IPS-18a (cell line): ENCODE measurements around the gene DNAJC3.
A peak's percentile ranks its signal among the peaks of the same experiment; 100 is the strongest.
"Not testable (repeated sequence)": the region's sequence is repeated elsewhere in the genome, so short reads cannot be mapped to it uniquely, and the experiment has no call there.

Experiments used
- H3K27ac ChIP-seq: one replicate; pipeline ENCODE4 v1.5.1; 2013; ENCODE audit warnings: low read length
- H3K27me3 ChIP-seq: one replicate; pipeline ENCODE4 v1.6.1; 2013; ENCODE audit warnings: mild to moderate bottlenecking, low read length; ENCODE audit not compliant: control insufficient read depth, insufficient read depth
- H3K36me3 ChIP-seq: one replicate; pipeline ENCODE4 v1.6.1; 2013; ENCODE audit warnings: low read depth, low read length; ENCODE audit not compliant: control insufficient read depth
- H3K4me1 ChIP-seq: one replicate; pipeline ENCODE4 v1.6.1; 2013; ENCODE audit warnings: low read depth, low read length; ENCODE audit not compliant: control insufficient read depth
- H3K4me3 ChIP-seq: one replicate; pipeline ENCODE4 v1.5.1; 2013; ENCODE audit warnings: low read length
- H3K9ac ChIP-seq: one replicate; pipeline ENCODE4 v1.6.1; 2013; ENCODE audit warnings: mild to moderate bottlenecking, low read length, moderate library complexity
- H3K9me3 ChIP-seq: one replicate; pipeline ENCODE4 v1.6.1; 2013; ENCODE audit warnings: low read depth, low read length; ENCODE audit not compliant: control insufficient read depth

Gene DNAJC3

GRCh38 chr13:95676105-95676761 is 706 bp upstream of the DNAJC3 start:
- H3K9me3 ChIP-seq, result no peaks in the 10 kb centered on the region
- peak overlapping the region; percentile 56 for H3K27ac ChIP-seq
- H3K4me1 ChIP-seq, result peaks cover 21% of the 10 kb centered on the region
- H3K4me3 ChIP-seq, result peak overlapping the region; percentile 97
- peaks cover 13% of the 10 kb centered on the region for H3K27me3 ChIP-seq
- H3K36me3 ChIP-seq, result no peaks in the 10 kb centered on the region
- H3K9ac ChIP-seq, result peak overlapping the region; percentile 79

GRCh38 chr13:95677564-95678266 is 776 bp downstream of the DNAJC3 start:
- no peaks in the 10 kb centered on the region for H3K9me3 ChIP-seq
- H3K4me3 ChIP-seq, result peak overlapping the region; percentile 97
- H3K9ac ChIP-seq, result peak overlapping the region; percentile 55
- peaks cover 21% of the 10 kb centered on the region for H3K4me1 ChIP-seq
- no peak overlapping the region for H3K27ac ChIP-seq
- peaks cover 13% of the 10 kb centered on the region for H3K27me3 ChIP-seq
- H3K36me3 ChIP-seq, result no peaks in the 10 kb centered on the region

GRCh38 chr13:95678967-95679366 is 2.0 kb downstream of the DNAJC3 start:
- peaks cover 21% of the 10 kb centered on the region for H3K4me1 ChIP-seq
- no peak overlapping the region for H3K27ac ChIP-seq
- H3K4me3 ChIP-seq, result no peak overlapping the region
- no peaks in the 10 kb centered on the region for H3K36me3 ChIP-seq
- H3K9ac ChIP-seq, result no peak overlapping the region
- H3K9me3 ChIP-seq, result no peaks in the 10 kb centered on the region
- peaks cover 13% of the 10 kb centered on the region for H3K27me3 ChIP-seq

GRCh38 chr13:95679722-95680121 is 2.8 kb downstream of the DNAJC3 start:
- Histone ChIP-seq H3K9me3 (no peaks in the 10 kb centered on the region), H3K4me1 (peaks cover 28% of the 10 kb centered on the region), H3K27ac (no peak overlapping the region), H3K27me3 (peaks cover 13% of the 10 kb centered on the region), H3K36me3 (no peaks in the 10 kb centered on the region), H3K4me3 (no peak overlapping the region), H3K9ac (no peak overlapping the region)

- no peaks in the 10 kb centered on the region for H3K9me3 ChIP-seq
These were observed 7.5 kb downstream of the DNAJC3 start for GRCh38 chr13:95684418-95684817.

GRCh38 chr13:95684960-95685359 is 8.0 kb downstream of the DNAJC3 start:
- not testable (repeated sequence) for H3K27me3 ChIP-seq, H3K9me3 ChIP-seq, H3K4me1 ChIP-seq, H3K4me3 ChIP-seq, H3K27ac ChIP-seq, H3K9ac ChIP-seq, H3K36me3 ChIP-seq

More at GRCh38 chr13:95684418-95684817, 7.5 kb downstream of the DNAJC3 start:
- Histone ChIP-seq H3K27me3 (no peaks in the 10 kb centered on the region), H3K36me3 (no peaks in the 10 kb centered on the region), H3K9ac (no peak overlapping the region), H3K27ac (no peak overlapping the region), H3K4me3 (no peak overlapping the region), H3K4me1 (peaks cover 6% of the 10 kb centered on the region)

- H3K9me3 ChIP-seq, result no peaks in the 10 kb centered on the region
- no peaks in the 10 kb centered on the region for H3K27me3 ChIP-seq
- no peak overlapping the region for H3K27ac ChIP-seq
- no peak overlapping the region for H3K4me3 ChIP-seq
- peaks cover 1% of the 10 kb centered on the region for H3K4me1 ChIP-seq
- no peaks in the 10 kb centered on the region for H3K36me3 ChIP-seq
- H3K9ac ChIP-seq, result no peak overlapping the region
These were observed 12.6 kb downstream of the DNAJC3 start for GRCh38 chr13:95689582-95689926.

- not testable (repeated sequence) for H3K4me3 ChIP-seq, H3K9ac ChIP-seq, H3K27me3 ChIP-seq, H3K4me1 ChIP-seq, H3K27ac ChIP-seq, H3K36me3 ChIP-seq, H3K9me3 ChIP-seq
These were observed 14.0 kb downstream of the DNAJC3 start for GRCh38 chr13:95690986-95691385.

GRCh38 chr13:95697052-95697680 is 20.2 kb downstream of the DNAJC3 start:
- H3K4me3 ChIP-seq, result no peak overlapping the region
- no peaks in the 10 kb centered on the region for H3K36me3 ChIP-seq
- no peaks in the 10 kb centered on the region for H3K27me3 ChIP-seq
- H3K9me3 ChIP-seq, result no peaks in the 10 kb centered on the region
- no peak overlapping the region for H3K9ac ChIP-seq
- H3K4me1 ChIP-seq, result no peaks in the 10 kb centered on the region
- no peak overlapping the region for H3K27ac ChIP-seq

- Histone ChIP-seq H3K9me3 (no peaks in the 10 kb centered on the region), H3K4me1 (no peaks in the 10 kb centered on the region), H3K9ac (no peak overlapping the region), H3K27me3 (no peaks in the 10 kb centered on the region), H3K4me3 (no peak overlapping the region), H3K36me3 (no peaks in the 10 kb centered on the region), H3K27ac (no peak overlapping the region)
These were observed 21.3 kb downstream of the DNAJC3 start for GRCh38 chr13:95698047-95698749.

- H3K4me1 ChIP-seq, result no peaks in the 10 kb centered on the region
- no peak overlapping the region for H3K9ac ChIP-seq
- H3K27me3 ChIP-seq, result no peaks in the 10 kb centered on the region
- no peaks in the 10 kb centered on the region for H3K36me3 ChIP-seq
- H3K27ac ChIP-seq, result no peak overlapping the region
- H3K9me3 ChIP-seq, result no peaks in the 10 kb centered on the region
- H3K4me3 ChIP-seq, result no peak overlapping the region
These were observed 26.6 kb downstream of the DNAJC3 start for GRCh38 chr13:95703576-95703975.
